DND-41 (cell line): ENCODE measurements around the gene IFIT2.

ENCODE experiments used
- EZH2 ChIP-seq: IDR thresholded peaks from 3 replicates; pipeline ENCODE4 v1.6.1; 2012; ENCODE audit warnings: borderline replicate concordance, low read depth, mild to moderate bottlenecking, moderate library complexity, low read length, inconsistent platforms; ENCODE audit not compliant: severe bottlenecking
- TF ChIP-seq, protein P1 (sequence below): IDR thresholded peaks from 2 replicates; pipeline ENCODE4 v1.5.1; 2012; ENCODE audit warnings: borderline replicate concordance, low read length, moderate library complexity, mild to moderate bottlenecking; ENCODE audit not compliant: poor library complexity, severe bottlenecking; ENCODE audit errors: extremely low read depth

DNA sequence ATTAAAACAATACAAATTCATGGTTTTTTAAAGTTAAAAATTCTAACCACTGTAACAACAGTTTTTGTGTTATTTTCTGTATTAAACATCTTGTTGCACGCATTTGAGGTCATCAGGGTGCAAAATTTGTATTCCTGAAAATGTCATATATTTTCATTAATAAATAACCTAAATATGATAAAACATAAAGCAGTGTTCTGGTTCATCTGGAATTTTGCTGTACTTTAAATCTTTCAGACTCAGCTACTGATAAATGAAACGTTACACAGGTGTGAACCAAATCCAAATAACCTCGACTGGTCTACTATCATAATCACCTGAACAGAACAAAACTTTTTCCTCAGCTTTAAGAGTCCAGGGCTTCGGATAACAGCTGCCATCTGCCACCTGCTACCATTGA, 6.9 kb downstream of the IFIT2 start:
- TF ChIP-seq, protein P1, sequence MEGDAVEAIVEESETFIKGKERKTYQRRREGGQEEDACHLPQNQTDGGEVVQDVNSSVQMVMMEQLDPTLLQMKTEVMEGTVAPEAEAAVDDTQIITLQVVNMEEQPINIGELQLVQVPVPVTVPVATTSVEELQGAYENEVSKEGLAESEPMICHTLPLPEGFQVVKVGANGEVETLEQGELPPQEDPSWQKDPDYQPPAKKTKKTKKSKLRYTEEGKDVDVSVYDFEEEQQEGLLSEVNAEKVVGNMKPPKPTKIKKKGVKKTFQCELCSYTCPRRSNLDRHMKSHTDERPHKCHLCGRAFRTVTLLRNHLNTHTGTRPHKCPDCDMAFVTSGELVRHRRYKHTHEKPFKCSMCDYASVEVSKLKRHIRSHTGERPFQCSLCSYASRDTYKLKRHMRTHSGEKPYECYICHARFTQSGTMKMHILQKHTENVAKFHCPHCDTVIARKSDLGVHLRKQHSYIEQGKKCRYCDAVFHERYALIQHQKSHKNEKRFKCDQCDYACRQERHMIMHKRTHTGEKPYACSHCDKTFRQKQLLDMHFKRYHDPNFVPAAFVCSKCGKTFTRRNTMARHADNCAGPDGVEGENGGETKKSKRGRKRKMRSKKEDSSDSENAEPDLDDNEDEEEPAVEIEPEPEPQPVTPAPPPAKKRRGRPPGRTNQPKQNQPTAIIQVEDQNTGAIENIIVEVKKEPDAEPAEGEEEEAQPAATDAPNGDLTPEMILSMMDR: no peak
- no peak for TF ChIP-seq EZH2
